ENCODE measurements around the gene ATAD2B. TPM values are rescaled to one million over a fixed set of nuclear protein-coding genes. Genes with fewer than 3 reads are reported as not detected.

The ATAD2B gene
- total RNA-seq, 4 donors from 2014 or later = 37.1 to 82.7 (median 40.7) TPM

GRCh38 chr2:23850564-23851256 is 76.2 kb downstream of the ATAD2B start:
- Histone ChIP-seq H3K36me3 (peaks cover 0 to 9% (median under 1%) of the 10 kb centered on the region in 4 donors), H3K9me3 (no peaks in the 10 kb centered on the region), H3K4me3 (no peak overlapping the region), H3K27me3 (no peaks in the 10 kb centered on the region), H3K4me1 (no peaks in the 10 kb centered on the region), H3K27ac (no peak overlapping the region)
- in situ Hi-C loops (cut with MboI; ENCODE audit: low pct_ligation_motif_present in 1 of 4, low pct_unique_long_range_greater_than_20kb in 1 of 4, low sequenced_read_pairs in 3 of 4) = no loop called here
- 53 to 74% methylated on average over 2 to 4 of the region's 4 CpGs for WGBS, 2 donors (ENCODE audit: low coverage in 1 of 2)
- TF ChIP-seq POLR2A (IDR thresholded peaks at IDR 0.05) (no peak), EP300 (IDR thresholded peaks at IDR 0.05; ENCODE audit: low read depth) (no peak), CTCF (IDR thresholded peaks at IDR 0.05) (no peak), POLR2AphosphoS5 (IDR thresholded peaks at IDR 0.05) (no peak)
- DNase-seq = no peak
- intact Hi-C loops (cut with DNase I; ENCODE audit: low total_unique reads) = no loop called here

- H3K4me1 ChIP-seq = peaks cover 0 to 13% (median 6%) of the 10 kb centered on the region in 4 donors
- intact Hi-C loops (cut with DNase I; ENCODE audit: low total_unique reads) (no loop called here), in situ Hi-C loops (cut with MboI; ENCODE audit: low pct_ligation_motif_present in 1 of 4, low pct_unique_long_range_greater_than_20kb in 1 of 4, low sequenced_read_pairs in 3 of 4) (no loop called here)
- TF ChIP-seq POLR2AphosphoS5 (IDR thresholded peaks at IDR 0.05) (no peak), CTCF (IDR thresholded peaks at IDR 0.05) (no peak), POLR2A (IDR thresholded peaks at IDR 0.05) (no peak), EP300 (IDR thresholded peaks at IDR 0.05; ENCODE audit: low read depth) (no peak)
- no peaks in the 10 kb centered on the region for H3K27me3 ChIP-seq
- no peak overlapping the region for H3K4me3 ChIP-seq
- DNase-seq = no peak
- H3K36me3 ChIP-seq = no peaks in the 10 kb centered on the region
- no peak overlapping the region for H3K27ac ChIP-seq
- WGBS, 2 donors (ENCODE audit: low coverage in 1 of 2) = 91 to 100% methylated on average over 3 to 4 of the region's 4 CpGs
- H3K9me3 ChIP-seq = no peaks in the 10 kb centered on the region
Measured at GRCh38 chr2:23844905-23845304, 82.0 kb downstream of the ATAD2B start.

GRCh38 chr2:23843051-23843976 is 83.6 kb downstream of the ATAD2B start:
- Histone ChIP-seq H3K27ac (no peak overlapping the region), H3K27me3 (no peaks in the 10 kb centered on the region), H3K9me3 (no peaks in the 10 kb centered on the region), H3K4me1 (peaks cover 0 to 13% (median 6%) of the 10 kb centered on the region in 4 donors), H3K36me3 (no peaks in the 10 kb centered on the region), H3K4me3 (no peak overlapping the region)
- DNase-seq = no peak
- intact Hi-C loops (cut with DNase I; ENCODE audit: low total_unique reads) (no loop called here), in situ Hi-C loops (cut with MboI; ENCODE audit: low pct_ligation_motif_present in 1 of 4, low pct_unique_long_range_greater_than_20kb in 1 of 4, low sequenced_read_pairs in 3 of 4) (no loop called here)
- TF ChIP-seq CTCF (IDR thresholded peaks at IDR 0.05) (no peak), POLR2A (IDR thresholded peaks at IDR 0.05) (no peak)
- WGBS, 2 donors (ENCODE audit: low coverage in 1 of 2) = 63 to 72% methylated on average over 7 of the region's 7 CpGs

DNA sequence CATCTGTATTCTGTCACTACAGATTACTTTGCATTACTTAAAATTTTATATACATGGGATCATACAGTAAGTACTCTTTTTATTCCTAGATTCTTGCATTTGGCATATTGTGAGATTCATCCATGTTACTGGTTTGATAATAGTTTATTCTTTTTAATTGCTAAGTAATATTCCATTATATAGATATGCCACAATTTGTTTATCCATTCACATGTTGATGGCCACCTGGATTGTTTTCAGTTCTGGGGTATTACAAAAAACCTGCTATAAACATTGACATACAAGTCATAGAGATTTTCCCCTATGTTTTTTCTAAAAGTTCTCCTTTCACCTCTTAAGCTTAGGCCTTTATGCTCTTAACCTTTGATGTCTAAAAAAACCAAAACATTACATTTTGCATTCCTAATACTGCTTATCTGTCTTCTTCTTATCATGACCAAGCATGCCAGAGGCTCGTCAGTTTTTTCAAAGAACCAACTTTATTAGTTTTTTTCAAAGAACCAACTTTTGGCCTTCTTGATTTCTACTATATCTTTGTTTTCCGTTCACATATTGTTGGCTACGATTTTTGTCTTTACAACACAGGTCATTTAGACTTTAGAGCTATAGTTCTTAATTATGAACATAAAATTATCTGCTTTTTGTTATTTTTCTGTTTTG is 86.9 kb downstream of the ATAD2B start:
- 96% methylated on average over 3 of the region's 3 CpGs for WGBS, 2 donors (ENCODE audit: low coverage in 1 of 2)
- no peak overlapping the region for H3K27ac ChIP-seq
- in situ Hi-C loops (cut with MboI; ENCODE audit: low pct_ligation_motif_present in 1 of 4, low pct_unique_long_range_greater_than_20kb in 1 of 4, low sequenced_read_pairs in 3 of 4) = no loop called here
- intact Hi-C loops (cut with DNase I; ENCODE audit: low total_unique reads) = no loop called here
- TF ChIP-seq POLR2AphosphoS5 (IDR thresholded peaks at IDR 0.05) (no peak), EP300 (IDR thresholded peaks at IDR 0.05; ENCODE audit: low read depth) (no peak)
- peaks cover 0 to 13% (median 6%) of the 10 kb centered on the region in 4 donors for H3K4me1 ChIP-seq
- H3K36me3 ChIP-seq = peaks cover 0 to 8% (median 0%) of the 10 kb centered on the region in 4 donors
- H3K9me3 ChIP-seq = no peaks in the 10 kb centered on the region
- H3K27me3 ChIP-seq = no peaks in the 10 kb centered on the region
- DNase-seq = no peak
- no peak overlapping the region for H3K4me3 ChIP-seq

Data from transverse colon (tissue), 4 donors.